ENCODE results near the gene IL15.

GRCh38 chr4:141659539-141659938, 23.2 kb downstream of the IL15 start:
- TF ChIP-seq CTCF (IDR thresholded peaks at IDR 0.05) (no peak), POLR2AphosphoS5 (IDR thresholded peaks at IDR 0.05; ENCODE audit: insufficient read depth in 1 of 2, low read depth in 1 of 2) (no peak), POLR2A (IDR thresholded peaks at IDR 0.05) (no peak)
